HepG2 (cell line): ENCODE results near the gene RASSF8. TPM values are rescaled to one million over a fixed set of nuclear protein-coding genes. Genes with fewer than 3 reads are reported as not detected.

ENCODE experiments used
- BCL3 ChIP-seq: sonication (generic); formaldehyde crosslinking; IDR thresholded peaks from 2 replicates; pipeline ENCODE4 v1.5.1; 2020; ENCODE audit warnings: mild to moderate bottlenecking, missing genetic modification reagents, moderate library complexity
- CBX1 ChIP-seq: IDR thresholded peaks from one replicate; pipeline ENCODE4 v1.6.1; 2016; ENCODE audit warnings: antibody characterized with exemption, low read depth
- CREBL2 ChIP-seq: sonication (generic); formaldehyde crosslinking; IDR thresholded peaks from 2 replicates; pipeline ENCODE4 v1.8.1; 2023; ENCODE audit warnings: missing genetic modification reagents, mild to moderate bottlenecking, borderline replicate concordance
- DRAP1 ChIP-seq: IDR thresholded peaks from 2 replicates; pipeline ENCODE4 v1.6.1; 2016; ENCODE audit warnings: missing genetic modification reagents, missing compliant biosample characterization
- FUBP1 ChIP-seq: sonication (generic); formaldehyde crosslinking; IDR thresholded peaks from 2 replicates; pipeline ENCODE4 v1.5.1; 2020; ENCODE audit warnings: missing genetic modification reagents, mild to moderate bottlenecking, borderline replicate concordance
- HOXA5 ChIP-seq: sonication (generic); formaldehyde crosslinking; IDR thresholded peaks from 2 replicates; pipeline ENCODE4 v1.4.0; 2020; ENCODE audit warnings: missing genetic modification reagents
- KDM2A ChIP-seq: sonication (generic); formaldehyde crosslinking; IDR thresholded peaks from 2 replicates; pipeline ENCODE4 v1.4.0; 2020; ENCODE audit warnings: low read depth, missing genetic modification reagents, borderline replicate concordance
- KLF12 ChIP-seq: sonication (generic); formaldehyde crosslinking; IDR thresholded peaks from 2 replicates; pipeline ENCODE4 v1.4.0; 2020; ENCODE audit warnings: missing genetic modification reagents, borderline replicate concordance
- MAFF ChIP-seq: IDR thresholded peaks from 2 replicates; pipeline ENCODE4 v1.6.1; 2011; ENCODE audit warnings: low read depth, low read length, improper control_type of control experiment
- MLXIP ChIP-seq: sonication (generic); formaldehyde crosslinking; IDR thresholded peaks from 2 replicates; pipeline ENCODE4 v1.9.0; 2021; ENCODE audit warnings: missing genetic modification reagents, borderline replicate concordance
- POLR2AphosphoS2 ChIP-seq: IDR thresholded peaks from 2 replicates; pipeline ENCODE4 v1.6.1; 2011; ENCODE audit warnings: low read depth, low read length, improper control_type of control experiment
- REL ChIP-seq: sonication (generic); formaldehyde crosslinking; conservative IDR thresholded peaks from 2 replicates; pipeline ENCODE4 v1.8.0; 2022; ENCODE audit warnings: mild to moderate bottlenecking, missing genetic modification reagents, moderate library complexity
- SRF ChIP-seq: IDR thresholded peaks from 2 replicates; pipeline ENCODE4 v1.6.1; 2011; ENCODE audit warnings: mild to moderate bottlenecking, low read depth, low read length, moderate library complexity
- TIGD3 ChIP-seq: sonication (generic); formaldehyde crosslinking; IDR thresholded peaks from 2 replicates; pipeline ENCODE4 v1.5.1; 2020; ENCODE audit warnings: mild to moderate bottlenecking, missing genetic modification reagents, borderline replicate concordance
- ZNF468 ChIP-seq: sonication (generic); formaldehyde crosslinking; IDR thresholded peaks from 2 replicates; pipeline ENCODE4 v1.8.0; 2022; ENCODE audit warnings: mild to moderate bottlenecking, moderate library complexity, missing genetic modification reagents
- ZNF563 ChIP-seq: sonication (generic); formaldehyde crosslinking; IDR thresholded peaks from 2 replicates; pipeline ENCODE4 v1.8.0; 2022; ENCODE audit warnings: mild to moderate bottlenecking, moderate library complexity, missing genetic modification reagents
- ZNF597 ChIP-seq: sonication (generic); formaldehyde crosslinking; IDR thresholded peaks from 2 replicates; pipeline ENCODE4 v1.5.0; 2020; ENCODE audit warnings: missing genetic modification reagents
- ZNF879 ChIP-seq: sonication (generic); formaldehyde crosslinking; IDR thresholded peaks from 2 replicates; pipeline ENCODE4 v1.8.1; 2023; ENCODE audit warnings: missing genetic modification reagents
- ZSCAN21 ChIP-seq: sonication (generic); formaldehyde crosslinking; IDR thresholded peaks from 2 replicates; pipeline ENCODE4 v1.8.0; 2022; ENCODE audit warnings: mild to moderate bottlenecking, missing genetic modification reagents, moderate library complexity, borderline replicate concordance
- polyA plus RNA-seq, 8 experiments: library from polyadenylated mRNA; depleted of rRNA in 3 of 8; stranded (reverse) in 7 of 8; unstranded in 1 of 8; fragments of >200 nt; fragmentation: Illumina TruSeq in 4 of 8; extraction: Trizol in 4 of 8; gene quantifications; 2 replicates each; pipeline versions ENCODE4 v1.2.1 to v1.2.3, GENCODE V29; 2011 to 2016; ENCODE audit warnings: low read depth in 4 of 8, missing spikeins in 1 of 8, mixed read lengths in 1 of 8; ENCODE audit not compliant: insufficient read depth in 1 of 8
- total RNA-seq, 5 experiments: library from RNA; depleted of rRNA; stranded (reverse); fragments of >200 nt; fragmentation: Illumina TruSeq; extraction: Trizol; gene quantifications; 2 replicates each; pipeline ENCODE4 v1.2.3, GENCODE V29; 2016; ENCODE audit warnings: low read depth in 1 of 5

The RASSF8 gene
- total and polyA plus RNA-seq, 2 of the 13 experiments (the other 11 are each of a cell fraction or from before 2014, with no cell fraction given) = 0.82 to 9.2 TPM

GRCh38 chr12:26113853-26114719, 155.6 kb downstream of the RASSF8 start (continued):
- no peak for TF ChIP-seq TIGD3 (CRISPR knock-in tag)
- TF ChIP-seq REL (CRISPR knock-in tag) = peak; percentile 76
- TF ChIP-seq MAFF = no peak
- peak; percentile 80 for TF ChIP-seq KDM2A (CRISPR knock-in tag)
- TF ChIP-seq POLR2AphosphoS2 = no peak
- TF ChIP-seq ZSCAN21 = no peak; the same call in 1 of the 2 replicates
- peak; percentile 63; the same call in 1 of the 2 replicates for TF ChIP-seq MLXIP (CRISPR knock-in tag)
- TF ChIP-seq DRAP1 (CRISPR knock-in tag) = no peak
- no peak for TF ChIP-seq ZNF879 (CRISPR knock-in tag)
- TF ChIP-seq BCL3 (CRISPR knock-in tag) = peak; percentile 91
- no peak for TF ChIP-seq FUBP1 (CRISPR knock-in tag)
- TF ChIP-seq HOXA5 (CRISPR knock-in tag) = peak; percentile 88
- TF ChIP-seq ZNF597 (CRISPR knock-in tag) = no peak
- TF ChIP-seq ZNF563 (CRISPR knock-in tag) = peak; percentile 98
- peak; percentile 90; the same call in 1 of the 2 replicates for TF ChIP-seq CREBL2 (CRISPR knock-in tag)
- no peak for TF ChIP-seq SRF
- no peak; the same call in 1 of the 2 replicates for TF ChIP-seq KLF12 (CRISPR knock-in tag)
- no peak for TF ChIP-seq ZNF468 (CRISPR knock-in tag)
- TF ChIP-seq CBX1 = peak; percentile 59
